NCI-H82 treated with DMSO at 0.1 percent for 48 hours (cell line): ENCODE results near the gene IPCEF1.
A peak's percentile ranks its signal among the peaks of the same experiment; 100 is the strongest.

ENCODE experiments used
- DNase-seq: peaks from one replicate; lab custom pipeline; 2025; ENCODE audit not compliant: unreplicated experiment; lab: John Stamatoyannopoulos, UW

The IPCEF1 gene

DNA sequence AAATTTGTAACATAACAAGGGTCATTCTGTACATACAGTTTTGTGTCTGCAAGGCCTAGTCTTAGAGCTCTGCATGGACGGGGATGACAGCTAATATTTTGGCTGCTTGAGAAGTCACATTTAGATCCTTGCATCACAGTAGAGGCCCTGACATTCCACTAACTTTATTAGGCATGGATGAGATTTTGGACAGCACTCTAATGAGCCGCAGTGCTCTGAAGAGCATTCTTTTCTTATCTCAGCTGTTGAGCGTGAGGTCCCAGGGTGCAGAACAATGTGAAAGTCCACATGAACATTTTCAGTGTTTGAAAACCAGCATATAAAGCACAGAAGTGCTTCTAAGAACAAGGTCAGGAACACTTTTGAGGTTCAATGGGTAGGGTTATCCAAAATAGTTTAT lies 58.9 kb downstream of the IPCEF1 start:
- no peak for DNase-seq

DNA sequence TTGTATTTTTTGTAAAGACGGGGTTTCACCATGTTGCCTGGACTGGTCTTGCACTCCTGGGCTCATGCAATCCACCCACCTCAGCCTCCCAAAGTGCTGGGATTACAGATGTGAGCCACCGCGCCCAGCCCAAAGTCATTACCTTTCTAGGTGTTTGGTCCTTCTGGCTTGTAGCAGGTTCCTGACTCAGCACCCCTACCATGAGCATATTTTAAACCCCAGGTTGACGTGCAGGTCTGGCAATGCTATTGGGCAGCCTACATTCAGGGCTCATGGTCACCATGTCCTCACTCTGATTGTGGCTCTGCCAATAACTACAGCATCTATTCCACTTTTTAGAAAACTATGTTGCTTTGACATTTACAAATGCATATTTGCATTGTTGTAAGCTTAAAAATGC lies 59.4 kb downstream of the IPCEF1 start:
- no peak for DNase-seq

DNA sequence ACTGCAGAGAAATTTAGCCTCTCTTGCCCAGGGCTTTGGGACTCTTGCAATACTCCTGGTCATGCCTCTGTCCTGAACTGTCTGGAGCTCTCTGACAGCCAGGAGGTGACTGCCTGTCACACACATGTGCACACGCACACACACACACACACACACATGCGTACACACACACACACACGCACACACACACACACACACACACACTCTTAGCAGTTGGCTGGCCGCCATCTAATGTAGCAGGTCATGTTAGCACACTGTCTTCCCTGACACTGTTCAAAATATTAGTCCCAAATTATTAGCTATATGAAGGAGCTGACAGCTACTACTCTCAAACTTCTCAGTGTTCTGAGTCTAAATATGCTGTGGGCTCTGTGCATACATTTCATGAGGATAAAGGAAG lies 60.9 kb downstream of the IPCEF1 start:
- DNase-seq, result no peak

DNA sequence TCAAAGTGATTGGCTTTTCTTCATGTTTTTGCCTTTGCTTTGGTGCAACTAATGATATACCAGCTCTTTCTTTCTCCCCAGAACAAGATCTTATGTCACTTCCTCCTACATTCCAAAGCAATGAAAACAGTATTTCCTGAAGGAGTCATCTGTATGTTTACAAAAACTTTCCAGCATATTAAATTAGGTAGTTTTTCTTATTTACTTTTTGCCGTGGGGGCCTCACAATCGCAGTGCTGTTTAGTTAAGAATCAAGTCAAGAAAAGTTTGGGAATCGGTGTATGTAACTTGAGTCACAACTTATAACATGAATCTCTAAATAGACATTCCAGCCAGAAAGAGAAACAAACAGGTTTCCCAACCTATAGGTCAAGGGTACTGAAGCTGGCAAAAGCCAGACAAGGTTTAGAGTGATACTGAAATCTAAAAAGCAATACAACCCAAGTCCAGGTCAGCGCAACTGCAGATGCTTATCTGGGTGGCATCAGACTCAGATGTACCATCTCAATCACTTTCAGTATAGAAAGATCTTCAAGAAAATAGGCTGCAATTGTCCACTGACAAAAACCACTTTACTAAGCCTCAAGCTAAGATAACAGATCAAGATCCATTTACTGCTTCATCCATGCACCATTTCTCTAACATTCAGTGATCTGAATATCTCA lies 63.6 kb downstream of the IPCEF1 start:
- DNase-seq, result no peak

DNA sequence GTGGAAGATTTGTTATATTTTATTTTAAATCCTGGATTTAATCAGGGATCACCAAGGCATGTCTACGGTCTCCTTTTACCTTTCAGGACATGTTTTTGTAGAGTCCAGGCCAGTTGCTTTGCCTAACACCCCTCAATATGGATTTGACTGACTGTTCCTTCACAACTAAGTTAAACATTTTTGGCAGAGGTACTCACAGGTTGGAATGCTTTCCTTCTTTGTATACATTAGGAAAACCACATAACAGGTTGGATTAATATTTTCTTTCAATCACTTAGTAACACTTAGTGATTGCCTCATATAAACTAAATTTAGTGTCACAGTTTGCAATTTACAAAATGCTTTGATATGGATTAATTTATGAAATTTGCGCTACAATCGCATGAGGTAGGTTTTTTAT lies 64.5 kb downstream of the IPCEF1 start:
- no peak for DNase-seq

DNA sequence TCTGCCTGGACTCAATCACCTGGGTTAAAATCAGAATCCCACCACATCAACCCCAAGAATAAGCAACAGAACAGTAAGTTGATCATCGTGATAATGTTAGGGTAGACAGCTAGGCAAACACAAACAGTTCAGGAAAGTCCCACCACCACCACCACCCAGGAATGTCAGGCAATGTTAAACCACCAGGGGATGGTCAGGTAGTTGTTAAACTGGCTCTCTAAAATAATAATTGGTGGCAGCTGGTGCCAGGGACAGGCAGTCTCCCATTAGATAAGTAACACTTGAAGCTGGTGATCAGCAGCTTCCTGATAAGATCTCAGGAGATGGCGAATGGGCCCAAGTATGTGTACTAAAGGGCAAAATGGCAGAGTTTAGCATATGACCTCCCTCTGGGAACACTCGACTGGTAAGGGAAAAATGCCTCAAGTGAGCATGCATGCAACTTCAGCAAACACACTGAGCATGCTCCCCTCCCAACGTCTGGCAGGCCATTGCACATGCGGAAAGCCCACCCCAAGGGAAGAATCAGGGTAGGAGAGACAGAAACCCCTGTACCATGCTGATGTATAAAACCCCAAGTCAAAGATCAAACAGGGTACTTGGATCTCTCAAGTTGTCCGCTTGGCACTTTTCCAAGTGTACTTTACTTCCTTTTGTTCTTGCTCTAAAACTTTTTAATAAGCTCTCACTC lies 66.6 kb downstream of the IPCEF1 start:
- DNase-seq, result no peak

DNA sequence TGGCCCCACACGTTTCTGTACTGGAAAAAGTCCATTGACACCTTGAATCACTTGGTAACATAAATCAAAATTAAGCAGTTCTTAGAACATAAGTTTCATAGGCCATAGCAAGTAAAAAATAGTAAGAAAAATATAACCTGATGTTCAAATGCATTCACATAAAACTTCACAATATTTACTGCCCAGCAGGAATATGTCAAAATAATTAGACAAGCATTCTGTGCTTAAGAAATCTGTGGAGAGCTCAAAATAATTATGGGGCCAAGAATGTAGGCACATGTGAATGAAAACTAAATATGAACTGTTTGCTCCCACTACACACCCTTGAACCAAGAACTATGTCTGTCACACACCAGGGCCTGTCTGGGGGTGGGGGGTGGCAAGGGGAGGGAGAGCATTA lies 70.8 kb downstream of the IPCEF1 start:
- no peak for DNase-seq

DNA sequence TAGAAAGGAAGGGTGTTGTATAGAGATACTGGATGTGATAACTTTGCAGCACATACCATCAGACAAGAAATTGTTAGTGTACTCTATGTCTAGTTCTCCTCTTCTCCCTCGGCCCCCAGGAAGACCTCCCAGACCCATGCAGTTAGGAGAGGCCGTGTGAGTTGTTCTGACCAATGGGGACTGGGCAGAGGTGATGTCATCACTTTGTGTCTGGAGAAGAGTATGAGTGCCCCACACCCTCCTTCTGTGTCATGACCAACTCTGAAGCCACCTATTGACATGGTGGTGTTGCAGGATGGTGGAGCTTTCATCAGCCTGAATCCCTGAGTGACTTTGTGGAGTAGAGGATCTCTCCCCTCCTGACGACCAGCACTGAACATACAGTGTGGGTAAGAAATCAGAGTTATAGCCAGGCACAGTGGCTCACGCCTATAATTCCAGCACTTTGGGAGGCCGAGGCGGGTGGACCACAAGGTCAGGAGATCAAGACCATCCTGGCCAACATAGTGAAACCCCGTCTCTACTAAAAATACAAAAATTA lies 72.2 kb downstream of the IPCEF1 start:
- no peak for DNase-seq

DNA sequence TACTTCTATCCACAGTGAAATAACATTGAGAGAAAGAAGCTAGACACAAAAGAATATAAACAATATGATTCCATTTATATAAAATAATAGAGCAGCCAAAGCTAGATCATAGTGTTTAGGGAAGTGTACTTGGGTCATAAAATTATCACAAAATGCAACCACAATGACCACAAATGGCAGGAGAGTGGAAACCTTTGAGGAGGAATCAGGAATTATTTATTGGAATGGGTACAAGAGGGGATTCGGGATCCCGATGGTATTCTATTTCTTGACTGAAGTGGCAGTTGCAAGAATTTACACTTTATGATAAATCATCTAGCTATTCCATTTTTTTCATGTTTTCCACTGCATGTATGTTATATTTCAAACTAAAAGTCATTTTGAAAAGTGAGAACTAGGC lies 76.1 kb downstream of the IPCEF1 start:
- DNase-seq, result no peak

DNA sequence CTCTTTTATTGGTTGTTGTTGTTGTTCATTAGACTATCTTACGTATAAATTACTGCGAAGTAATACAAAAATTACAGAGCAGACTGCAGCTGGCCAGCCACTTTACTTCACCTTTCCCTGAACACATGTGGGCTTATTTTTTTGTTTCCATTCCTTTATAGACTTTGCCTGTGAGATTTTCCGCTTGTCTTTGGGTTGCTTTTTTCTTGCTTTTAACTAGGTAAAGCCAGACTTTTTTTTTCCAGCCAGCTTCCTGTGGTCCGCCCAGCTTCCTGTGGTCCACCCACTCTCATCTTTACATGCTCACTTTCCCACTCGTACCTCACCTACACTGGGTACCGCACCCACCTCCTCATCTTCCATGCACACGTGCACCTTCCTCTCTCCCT lies 79.0 kb downstream of the IPCEF1 start:
- no peak for DNase-seq

DNA sequence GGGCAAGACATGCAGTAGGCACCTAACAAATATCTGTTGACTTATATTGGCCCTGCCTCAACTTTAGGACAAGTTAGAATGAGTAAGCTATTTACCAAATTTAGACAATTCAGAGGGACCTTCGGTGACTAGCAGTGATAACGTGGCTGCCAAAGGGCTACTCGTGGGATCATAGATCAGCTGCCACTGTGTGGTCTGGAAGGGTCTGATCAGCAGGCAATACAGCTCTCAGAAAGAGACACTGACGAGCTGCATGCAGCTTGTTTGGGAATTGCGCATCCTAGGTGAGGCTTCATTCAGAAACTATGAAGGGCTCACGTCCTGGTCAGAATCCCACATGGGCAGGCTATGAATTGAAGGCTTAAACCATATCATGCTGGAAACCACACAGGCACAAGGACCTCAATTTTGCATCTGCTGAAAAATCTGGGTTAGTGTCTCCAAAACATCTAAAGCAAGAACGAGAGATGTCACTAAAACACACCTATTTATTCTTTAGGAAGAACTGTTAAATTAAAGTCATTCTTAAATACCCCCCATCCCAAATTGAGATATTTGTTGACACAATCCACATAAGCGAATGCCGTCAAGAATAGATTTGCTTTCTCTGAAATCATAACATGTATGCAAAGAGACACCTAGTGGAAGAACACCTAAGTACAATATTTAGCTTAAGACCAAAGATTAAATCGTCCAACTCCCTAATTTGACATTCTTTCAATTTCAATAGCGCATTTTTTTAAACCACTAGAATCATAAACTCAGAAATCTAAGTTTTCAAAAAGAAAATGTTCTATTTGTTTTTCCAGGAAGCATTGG lies 79.6 kb downstream of the IPCEF1 start:
- DNase-seq, result peak; percentile 30

DNA sequence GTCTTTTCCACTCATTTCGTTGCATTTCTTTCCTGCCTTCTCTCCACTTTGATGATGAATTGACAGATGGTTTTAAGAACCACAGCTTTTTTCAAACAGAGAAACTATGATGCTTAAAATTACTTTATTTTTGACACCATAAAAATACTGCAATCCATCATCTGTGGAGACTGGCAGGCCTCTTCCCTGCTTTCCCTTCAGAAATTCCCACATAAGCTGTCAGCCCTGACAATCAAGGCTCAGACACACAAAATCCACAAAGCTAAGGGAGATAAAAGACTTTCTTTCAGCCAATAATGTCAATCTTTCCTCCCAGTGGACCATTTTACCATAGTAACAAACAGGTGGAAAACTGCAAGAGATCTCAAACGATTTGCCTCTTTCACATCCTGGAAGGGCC lies 82.4 kb downstream of the IPCEF1 start:
- no peak for DNase-seq

DNA sequence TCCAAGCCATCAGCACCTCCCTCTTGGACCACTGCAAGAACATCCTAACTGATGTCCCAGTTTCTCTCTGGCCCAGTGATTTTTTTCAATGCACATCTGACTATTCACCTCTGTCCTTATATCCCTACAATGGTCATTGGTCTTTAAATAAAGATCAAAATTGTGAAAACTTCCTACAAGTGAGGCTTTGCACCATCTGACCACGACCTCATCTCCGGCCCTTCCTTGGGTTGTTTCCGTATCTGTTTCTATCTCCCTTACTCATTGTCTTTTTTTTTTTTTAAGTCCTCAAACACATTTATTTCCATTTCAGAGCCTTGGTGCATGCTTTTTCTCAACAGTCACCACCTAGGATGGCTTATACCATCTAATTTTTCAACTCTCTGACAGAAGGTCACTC lies 88.1 kb downstream of the IPCEF1 start:
- DNase-seq, result no peak

DNA sequence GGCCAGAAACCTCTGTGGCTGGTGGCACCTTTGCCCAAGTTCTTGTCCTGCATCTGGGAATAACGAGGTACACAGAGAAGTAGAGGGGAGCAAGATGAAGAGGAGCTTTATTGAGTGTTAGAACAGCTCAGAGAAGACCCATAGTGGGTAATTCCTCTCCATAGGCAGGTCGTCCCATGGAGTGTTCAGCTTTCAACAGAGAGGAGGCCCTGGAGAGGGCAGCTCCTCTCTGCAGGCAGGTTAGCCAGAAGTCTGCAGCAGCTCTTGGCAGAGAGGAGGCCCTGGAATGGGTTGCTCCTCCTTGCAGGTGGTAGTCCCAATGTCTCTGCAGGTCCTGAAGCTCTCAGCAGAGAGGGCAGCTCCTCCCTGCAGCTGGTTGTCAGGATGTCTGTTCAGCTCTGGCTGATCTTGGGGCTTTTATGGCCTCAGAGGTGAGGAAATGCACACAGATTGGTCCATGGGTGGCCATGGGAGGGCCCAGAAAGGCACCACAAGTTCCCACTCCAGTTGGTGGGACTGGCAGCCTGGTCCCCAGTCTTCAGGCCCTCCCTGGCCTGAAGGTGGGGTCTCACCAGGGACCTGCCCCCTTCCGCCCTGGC lies 89.0 kb downstream of the IPCEF1 start:
- no peak for DNase-seq

DNA sequence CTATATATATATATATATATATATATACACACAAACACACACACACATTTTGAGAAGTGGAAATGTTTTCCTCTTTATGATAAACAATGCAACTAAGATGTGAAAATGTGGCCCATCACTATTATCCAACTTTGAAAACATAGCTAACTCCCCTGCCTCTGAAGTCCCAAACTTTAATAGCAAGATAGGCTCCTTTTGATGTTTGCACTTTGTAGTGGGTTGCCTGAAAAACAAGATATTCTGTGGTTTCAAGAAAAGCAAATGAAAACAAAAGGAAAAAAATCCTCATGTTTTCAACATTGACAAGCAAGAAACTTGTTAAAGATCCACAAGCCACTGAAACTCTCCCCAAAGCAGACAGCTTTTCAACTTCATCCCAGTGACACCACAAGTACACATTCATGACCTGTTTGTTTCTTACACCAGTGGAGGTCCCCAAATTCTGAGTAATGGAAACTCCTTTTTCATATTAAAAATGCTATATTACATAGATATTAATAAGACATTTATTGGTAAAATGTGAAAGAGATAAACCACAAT lies 90.0 kb downstream of the IPCEF1 start:
- DNase-seq, result no peak

DNA sequence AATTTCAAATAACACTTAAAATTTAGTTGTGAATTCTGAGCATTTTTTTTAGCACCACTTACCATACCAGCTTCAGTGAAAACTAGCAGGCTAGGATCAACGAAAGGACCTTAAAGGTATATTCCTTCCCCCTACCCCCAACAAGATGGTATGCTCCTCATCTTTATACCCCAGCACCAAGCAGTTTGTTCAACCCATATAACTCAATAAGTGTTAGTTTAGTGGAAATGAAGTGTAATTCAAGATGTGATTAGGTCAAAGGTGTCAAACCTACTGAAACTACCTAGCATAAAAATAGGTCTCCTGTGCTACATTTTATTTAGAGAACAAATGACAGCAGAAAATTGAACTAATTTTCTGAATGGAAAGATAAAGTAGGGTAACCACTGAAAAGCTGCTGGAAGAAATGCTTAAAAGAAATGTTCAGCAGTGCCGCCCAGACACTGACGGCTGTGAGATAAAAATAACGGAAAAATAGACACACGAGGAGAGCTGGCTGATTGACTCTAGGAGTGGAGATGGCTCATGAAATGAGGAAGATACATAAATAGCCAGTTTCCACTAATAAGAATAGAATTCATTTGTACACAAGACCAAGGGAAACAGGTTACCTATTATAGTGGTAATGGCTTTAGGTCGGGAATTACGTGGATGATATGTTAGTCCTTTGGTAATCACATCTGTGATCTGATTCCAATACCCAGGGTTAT lies 94.8 kb downstream of the IPCEF1 start:
- DNase-seq, result no peak

DNA sequence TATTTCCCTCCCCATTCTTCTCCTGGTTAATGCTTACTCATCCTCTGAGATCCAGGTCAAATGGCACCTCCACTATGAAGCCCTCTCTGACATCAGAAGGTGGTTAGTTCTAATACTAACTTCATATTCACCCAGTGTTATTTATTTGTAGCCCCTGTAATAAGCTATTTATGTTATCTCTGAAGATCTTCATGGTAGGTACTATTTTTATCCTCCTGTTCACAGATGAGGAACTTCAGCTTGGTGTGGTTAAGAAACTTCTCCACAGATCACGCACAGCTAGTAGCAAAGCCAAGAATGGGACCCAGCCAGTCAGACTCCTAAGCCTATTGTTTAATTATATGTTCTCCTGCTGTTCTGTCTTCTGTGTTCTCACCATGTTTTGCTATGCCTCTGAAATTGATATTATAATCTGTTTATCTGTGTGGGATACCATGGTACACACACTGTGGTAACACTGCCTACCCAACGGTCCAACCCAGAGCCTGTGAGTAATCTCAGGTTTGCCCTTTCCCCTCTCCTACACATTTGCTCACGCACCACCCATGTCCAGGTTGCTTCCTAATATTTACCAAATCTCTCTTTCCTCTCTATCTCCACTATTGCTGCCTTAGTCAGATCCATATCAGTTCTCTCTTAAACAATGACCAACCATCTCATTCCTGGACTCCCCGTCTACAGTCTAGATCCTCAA lies 98.4 kb downstream of the IPCEF1 start:
- no peak for DNase-seq

DNA sequence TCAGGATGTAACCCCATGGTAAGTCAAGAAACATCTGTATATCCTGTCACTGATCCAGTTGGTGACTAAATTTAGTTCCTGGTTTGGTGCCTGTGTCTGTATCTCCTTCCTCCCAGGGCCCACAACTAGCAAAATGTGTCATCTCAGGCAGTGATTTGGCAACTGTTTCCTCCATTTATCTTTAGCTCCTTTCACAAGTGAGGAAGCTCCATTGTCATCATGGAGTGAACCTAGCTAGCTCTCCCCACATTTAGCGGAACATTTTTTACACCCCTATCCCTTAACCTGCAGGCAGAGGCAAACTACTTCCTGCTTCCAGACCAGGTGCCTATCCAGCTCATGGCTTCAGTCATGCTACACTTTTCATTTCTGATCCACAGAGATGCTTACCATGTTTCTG lies 99.5 kb downstream of the IPCEF1 start:
- no peak for DNase-seq

DNA sequence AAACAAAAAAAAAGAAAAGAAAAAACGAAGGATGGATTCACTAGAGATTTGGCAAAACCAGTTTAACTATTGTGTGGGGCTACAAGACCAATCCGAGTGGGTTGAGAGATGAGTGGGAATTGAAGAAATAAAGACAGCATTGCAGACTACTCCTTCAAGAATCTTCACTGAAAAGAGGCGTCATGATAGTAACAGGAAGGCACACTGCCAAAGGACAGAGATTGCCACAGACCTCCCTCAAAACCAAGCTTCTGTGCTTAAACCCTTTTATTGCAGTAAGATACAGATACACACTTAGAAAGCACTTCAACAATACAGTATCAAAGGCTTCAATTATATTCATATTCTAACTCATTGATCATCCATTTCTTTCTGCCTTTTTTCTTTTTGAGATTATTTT lies 103.9 kb downstream of the IPCEF1 start:
- DNase-seq, result no peak

DNA sequence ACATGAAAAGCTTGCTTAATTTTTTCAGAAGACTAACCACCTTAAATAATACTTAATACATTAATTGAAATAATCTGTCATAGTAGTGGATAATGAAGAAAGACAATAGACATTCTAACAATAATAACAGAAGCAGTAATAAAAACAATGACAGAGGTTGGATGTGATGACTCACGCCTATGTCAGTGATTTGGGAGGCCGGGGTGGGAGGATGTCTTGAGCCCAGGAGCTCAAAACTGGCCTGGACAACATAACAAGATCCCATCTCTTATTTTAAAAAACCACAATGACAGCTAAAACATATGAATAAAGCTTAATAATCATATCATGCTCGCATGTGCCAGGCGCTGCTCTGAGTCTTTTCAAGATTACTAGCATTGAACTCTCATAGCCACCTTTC lies 105.5 kb downstream of the IPCEF1 start:
- no peak for DNase-seq
